CD4-positive, alpha-beta T cell (primary cell): ENCODE data around the gene GOLGA8M. TPM values are rescaled to one million over a fixed set of nuclear protein-coding genes. Genes with fewer than 3 reads are reported as not detected.
"Not testable (repeated sequence)": the region's sequence is repeated elsewhere in the genome, so short reads cannot be mapped to it uniquely, and the experiment has no call there.

ENCODE experiments used
- ATAC-seq: fragments of 200-7000 bp; cut with Tn5 transposase; one replicate; pipeline ENCODE4 v1.10.0; 2022; ENCODE audit warnings: mild to moderate bottlenecking; ENCODE audit not compliant: poor library complexity
- CTCF ChIA-PET: fragments of 350-600 bp; sonication (Branson Sonifier 250); formaldehyde crosslinking; loops from one replicate; lab custom pipeline; 2021; ENCODE audit warnings: antibody characterized with exemption, inconsistent platforms; lab: Charles Lee
- POLR2A ChIA-PET: fragments of 350-600 bp; sonication (Branson Sonifier 250); formaldehyde crosslinking; loops from one replicate; lab custom pipeline; 2021; ENCODE audit warnings: antibody characterized with exemption, inconsistent platforms; lab: Charles Lee
- DNase-seq, 14 experiments: peaks; one replicate each; pipeline ENCODE4 v3.0.0-alpha.2; 2013 to 2020; ENCODE audit warnings: mixed read lengths in 2 of 14
- H3K27ac ChIP-seq, 2 donors: one replicate each; pipeline versions ENCODE4 v1.5.1 to v1.7.0; 2013; ENCODE audit warnings: low read length in 2 of 2, low read depth in 1 of 2, mild to moderate bottlenecking in 1 of 2
- H3K27me3 ChIP-seq, 2 experiments: 1 replicate in 1 of 2; 2 replicates in 1 of 2; pipeline versions ENCODE4 v1.6.1 to v1.7.0; 2013; ENCODE audit warnings: low read length in 2 of 2, control low read depth in 1 of 2, mild to moderate bottlenecking in 1 of 2, moderate library complexity in 1 of 2; ENCODE audit not compliant: insufficient read depth in 2 of 2, control insufficient read depth in 1 of 2
- H3K36me3 ChIP-seq: one replicate; pipeline ENCODE4 v1.6.1; 2013; ENCODE audit warnings: low read length, control low read depth; ENCODE audit not compliant: insufficient read depth
- H3K4me1 ChIP-seq: one replicate; pipeline ENCODE4 v1.6.1; 2013; ENCODE audit warnings: low read length, control low read depth; ENCODE audit not compliant: insufficient read depth
- H3K4me3 ChIP-seq: one replicate; pipeline ENCODE4 v1.5.1; 2013; ENCODE audit warnings: mild to moderate bottlenecking, low read length, moderate library complexity
- H3K9me3 ChIP-seq, 2 experiments: 1 replicate in 1 of 2; 2 replicates in 1 of 2; pipeline versions ENCODE4 v1.6.1 to v1.7.0; 2013; ENCODE audit warnings: low read length in 2 of 2, mild to moderate bottlenecking in 2 of 2, control low read depth in 1 of 2, moderate library complexity in 1 of 2; ENCODE audit not compliant: control insufficient read depth in 1 of 2, insufficient read depth in 1 of 2
- H3K27ac Mint-ChIP-seq: one replicate; pipeline ENCODE4 v1.8.0; 2020; ENCODE audit warnings: mixed read lengths
- H3K27me3 Mint-ChIP-seq: one replicate; pipeline ENCODE4 v1.8.0; 2021; ENCODE audit warnings: mixed read lengths
- H3K36me3 Mint-ChIP-seq: one replicate; pipeline ENCODE4 v1.8.0; 2021; ENCODE audit warnings: low read depth, mixed read lengths
- H3K4me1 Mint-ChIP-seq: one replicate; pipeline ENCODE4 v1.8.0; 2021; ENCODE audit warnings: low read depth, mixed read lengths
- H3K4me3 Mint-ChIP-seq: one replicate; pipeline ENCODE4 v1.8.0; 2020; ENCODE audit warnings: mild to moderate bottlenecking, mixed read lengths
- H3K9me3 Mint-ChIP-seq: one replicate; pipeline ENCODE4 v1.8.0; 2020; ENCODE audit warnings: mixed read lengths
- intact Hi-C, 2 experiments: fragments of 100-400 bp; cut with DNase I in 1 of 2; cut with micrococcal nuclease in 1 of 2; formaldehyde crosslinking; loops; one replicate each; pipeline versions ENCODE4 v1.15.1 to v1.9.0; 2023 to 2025; cut with DNase I, micrococcal nuclease
- total RNA-seq, 174 experiments: library from RNA in 2 of 174; stranded (reverse) in 2 of 174; gene quantifications; one replicate each; pipeline ENCODE4 v1.2.3 and lab custom pipeline; 2021 to 2026

Gene GOLGA8M
- total RNA-seq, 2 experiments from 2014 or later = 1.9 to 2.8 TPM

- H3K4me1 Mint-ChIP-seq, H3K36me3 ChIP-seq, POLR2A ChIA-PET, H3K9me3 ChIP-seq, H3K36me3 Mint-ChIP-seq, H3K27ac ChIP-seq, H3K4me1 ChIP-seq, CTCF ChIA-PET, DNase-seq, H3K4me3 ChIP-seq, H3K4me3 Mint-ChIP-seq, ATAC-seq, H3K27ac Mint-ChIP-seq, H3K27me3 Mint-ChIP-seq, H3K9me3 Mint-ChIP-seq, H3K27me3 ChIP-seq, intact Hi-C loops: not testable (repeated sequence)
Measured at GRCh38 chr15:28673533-28673932, 38.7 kb downstream of the GOLGA8M start.

GRCh38 chr15:28672122-28672521, 40.1 kb downstream of the GOLGA8M start:
- H3K27me3 ChIP-seq, H3K36me3 ChIP-seq, intact Hi-C loops, POLR2A ChIA-PET, H3K27ac ChIP-seq, H3K27ac Mint-ChIP-seq, H3K4me1 Mint-ChIP-seq, H3K27me3 Mint-ChIP-seq, H3K4me3 ChIP-seq, H3K36me3 Mint-ChIP-seq, H3K9me3 Mint-ChIP-seq, DNase-seq, CTCF ChIA-PET, ATAC-seq, H3K4me3 Mint-ChIP-seq, H3K4me1 ChIP-seq, H3K9me3 ChIP-seq: not testable (repeated sequence)

- CTCF ChIA-PET = not testable (repeated sequence)
Measured at GRCh38 chr15:28666402-28666801, 45.8 kb downstream of the GOLGA8M start.

GRCh38 chr15:28664575-28664974, 47.6 kb downstream of the GOLGA8M start:
- H3K27ac Mint-ChIP-seq, H3K9me3 Mint-ChIP-seq, H3K36me3 ChIP-seq, DNase-seq, ATAC-seq, H3K4me1 Mint-ChIP-seq, H3K4me3 Mint-ChIP-seq, H3K4me1 ChIP-seq, POLR2A ChIA-PET, H3K4me3 ChIP-seq, H3K9me3 ChIP-seq, CTCF ChIA-PET, H3K27me3 ChIP-seq, H3K27me3 Mint-ChIP-seq, H3K36me3 Mint-ChIP-seq, intact Hi-C loops, H3K27ac ChIP-seq: not testable (repeated sequence)

More at GRCh38 chr15:28666402-28666801, 45.8 kb downstream of the GOLGA8M start:
- H3K4me1 Mint-ChIP-seq, H3K36me3 Mint-ChIP-seq, intact Hi-C loops, DNase-seq, H3K27me3 ChIP-seq, H3K4me3 ChIP-seq, H3K36me3 ChIP-seq, H3K9me3 Mint-ChIP-seq, ATAC-seq, POLR2A ChIA-PET, H3K9me3 ChIP-seq, H3K27ac Mint-ChIP-seq, H3K4me3 Mint-ChIP-seq, H3K4me1 ChIP-seq, H3K27ac ChIP-seq, H3K27me3 Mint-ChIP-seq: not testable (repeated sequence)

DNA sequence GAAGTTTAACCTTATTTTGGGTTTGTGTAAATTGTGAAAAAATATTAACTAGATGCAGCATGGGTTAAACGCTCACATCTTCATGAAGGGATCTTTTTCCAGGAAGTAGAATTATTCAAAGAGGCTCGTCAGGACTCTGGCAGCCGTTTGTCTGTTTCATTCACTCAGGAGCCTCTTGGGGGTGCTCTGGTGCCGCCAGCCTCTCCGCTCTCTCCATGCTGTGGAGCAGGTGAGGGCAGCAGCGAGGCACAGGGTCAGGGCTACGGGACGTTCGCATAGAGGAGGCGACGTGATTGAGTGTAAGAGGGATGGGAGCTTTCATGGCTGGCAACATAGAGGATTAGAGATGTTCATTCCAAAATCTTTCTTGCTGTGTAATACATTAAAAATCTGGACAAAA, 48.5 kb downstream of the GOLGA8M start:
- H3K27me3 Mint-ChIP-seq, intact Hi-C loops, H3K4me1 Mint-ChIP-seq, H3K9me3 Mint-ChIP-seq, POLR2A ChIA-PET, H3K4me1 ChIP-seq, H3K4me3 ChIP-seq, H3K36me3 Mint-ChIP-seq, H3K4me3 Mint-ChIP-seq, H3K27ac Mint-ChIP-seq, DNase-seq, CTCF ChIA-PET, H3K27me3 ChIP-seq, H3K9me3 ChIP-seq, ATAC-seq, H3K36me3 ChIP-seq, H3K27ac ChIP-seq: not testable (repeated sequence)

- H3K4me3 ChIP-seq, ATAC-seq, H3K9me3 Mint-ChIP-seq, DNase-seq, H3K4me1 ChIP-seq, H3K36me3 ChIP-seq, H3K27ac ChIP-seq, H3K27ac Mint-ChIP-seq, H3K36me3 Mint-ChIP-seq, CTCF ChIA-PET, intact Hi-C loops, H3K27me3 ChIP-seq, H3K4me1 Mint-ChIP-seq, H3K9me3 ChIP-seq, H3K4me3 Mint-ChIP-seq, H3K27me3 Mint-ChIP-seq, POLR2A ChIA-PET: not testable (repeated sequence)
Measured at GRCh38 chr15:28660750-28661149, 51.5 kb downstream of the GOLGA8M start.

- H3K4me3 Mint-ChIP-seq, H3K36me3 ChIP-seq, H3K36me3 Mint-ChIP-seq, H3K4me1 Mint-ChIP-seq, H3K27me3 Mint-ChIP-seq, H3K27ac Mint-ChIP-seq, H3K9me3 Mint-ChIP-seq, CTCF ChIA-PET, POLR2A ChIA-PET, H3K27ac ChIP-seq, H3K27me3 ChIP-seq, H3K4me1 ChIP-seq, intact Hi-C loops, DNase-seq, H3K9me3 ChIP-seq, H3K4me3 ChIP-seq, ATAC-seq: not testable (repeated sequence)
Measured at GRCh38 chr15:28656018-28656360, 56.2 kb downstream of the GOLGA8M start.
